GM19043 (cell line): ENCODE results near the gene EIF4E3.

Experiments used
- ATAC-seq: cut with Tn5 transposase; IDR thresholded peaks from one replicate; pipeline ENCODE4 v1.9.1; 2021; ENCODE audit warnings: low read depth; ENCODE audit not compliant: unreplicated experiment

The EIF4E3 gene

GRCh38 chr3:71724171-71724453 is 1.1 kb downstream of the EIF4E3 start:
- no peak for ATAC-seq

GRCh38 chr3:71723452-71724170 is 1.6 kb downstream of the EIF4E3 start:
- no peak for ATAC-seq

GRCh38 chr3:71722693-71723092 is 2.5 kb downstream of the EIF4E3 start:
- no peak for ATAC-seq

- ATAC-seq = no peak
Measured at GRCh38 chr3:71721651-71722157, 3.5 kb downstream of the EIF4E3 start.

GRCh38 chr3:71721002-71721401 is 4.2 kb downstream of the EIF4E3 start:
- ATAC-seq = no peak

- ATAC-seq = no peak
Measured at GRCh38 chr3:71718072-71718471, 7.1 kb downstream of the EIF4E3 start.

- ATAC-seq = no peak
Measured at GRCh38 chr3:71714595-71714994, 10.6 kb downstream of the EIF4E3 start.

- ATAC-seq = no peak
Measured at GRCh38 chr3:71713041-71713440, 12.2 kb downstream of the EIF4E3 start.

- ATAC-seq = peak; percentile 74
Measured at GRCh38 chr3:71710906-71711494, 14.2 kb downstream of the EIF4E3 start.

- ATAC-seq = no peak
Measured at GRCh38 chr3:71709908-71710511, 15.2 kb downstream of the EIF4E3 start.

GRCh38 chr3:71708476-71709105 is 16.6 kb downstream of the EIF4E3 start:
- ATAC-seq = no peak

GRCh38 chr3:71707595-71707994 is 17.6 kb downstream of the EIF4E3 start:
- ATAC-seq = no peak

GRCh38 chr3:71705681-71706080 is 19.5 kb downstream of the EIF4E3 start:
- no peak for ATAC-seq

- ATAC-seq = no peak
Measured at GRCh38 chr3:71704915-71705314, 20.3 kb downstream of the EIF4E3 start.

GRCh38 chr3:71703797-71704196 is 21.4 kb downstream of the EIF4E3 start:
- no peak for ATAC-seq

GRCh38 chr3:71702131-71703024 is 22.8 kb downstream of the EIF4E3 start:
- ATAC-seq = no peak

- no peak for ATAC-seq
Measured at GRCh38 chr3:71701251-71701762, 23.9 kb downstream of the EIF4E3 start.

- no peak for ATAC-seq
Measured at GRCh38 chr3:71695000-71695482, 30.2 kb downstream of the EIF4E3 start.

GRCh38 chr3:71694358-71694999 is 30.7 kb downstream of the EIF4E3 start:
- ATAC-seq = no peak

- ATAC-seq = no peak
Measured at GRCh38 chr3:71693641-71694040, 31.6 kb downstream of the EIF4E3 start.
